Omental fat pad (tissue), 4 donors: ENCODE data around the gene COPRS. TPM values are rescaled to one million over a fixed set of nuclear protein-coding genes. Genes with fewer than 3 reads are reported as not detected.

ENCODE experiments used
- ATAC-seq: fragments of 150-250 bp; one replicate; pipeline ENCODE4 v1.9.1; 2016; ENCODE audit warnings: mild to moderate bottlenecking, moderate library complexity; ENCODE audit not compliant: low FRiP score
- DNase-seq: peaks from one replicate; pipeline ENCODE4 v3.0.0-alpha.2; 2019; ENCODE audit warnings: low spot score
- CTCF ChIP-seq, 3 donors: fragments of 450-650 bp; IDR thresholded peaks; one replicate each; pipeline ENCODE4 v1.5.1; 2016 to 2017; ENCODE audit warnings: antibody characterized with exemption in 3 of 3, mild to moderate bottlenecking in 3 of 3, moderate library complexity in 2 of 3
- total RNA-seq, 4 donors: library from RNA; depleted of rRNA; stranded (reverse); fragments of >200 nt; gene quantifications; one replicate each; pipeline ENCODE4 v1.1.0, GENCODE V29; 2016

The COPRS gene
- total RNA-seq, 4 donors from 2014 or later: 39.2 to 76.1 (median 61.8) TPM

- no peak for DNase-seq
- no peak for TF ChIP-seq CTCF (IDR thresholded peaks at IDR 0.05)
- ATAC-seq: no peak
These were observed 50.5 kb downstream of the COPRS start for GRCh38 chr17:31808521-31809050.

DNA sequence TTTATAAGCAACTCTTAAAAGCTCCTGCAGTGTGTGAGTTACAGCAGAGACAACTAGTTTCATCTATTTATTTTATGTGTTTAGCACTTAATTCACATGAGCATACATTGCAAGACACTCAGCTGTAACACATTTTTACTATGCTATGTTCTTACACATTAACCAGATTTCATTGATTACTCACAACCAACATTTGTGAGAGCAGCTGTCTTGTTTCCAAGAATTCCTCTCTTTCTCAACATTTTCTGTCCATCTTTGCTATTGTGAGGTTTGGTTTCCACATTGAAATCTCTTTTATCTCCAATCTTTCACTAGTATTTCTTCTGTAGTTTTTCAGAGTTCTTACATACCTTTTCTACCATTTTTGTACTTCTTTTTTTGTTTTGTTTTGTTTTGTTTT is 51.2 kb downstream of the COPRS start:
- ATAC-seq: no peak
- no peak for DNase-seq
- TF ChIP-seq CTCF (IDR thresholded peaks at IDR 0.05): no peak

DNA sequence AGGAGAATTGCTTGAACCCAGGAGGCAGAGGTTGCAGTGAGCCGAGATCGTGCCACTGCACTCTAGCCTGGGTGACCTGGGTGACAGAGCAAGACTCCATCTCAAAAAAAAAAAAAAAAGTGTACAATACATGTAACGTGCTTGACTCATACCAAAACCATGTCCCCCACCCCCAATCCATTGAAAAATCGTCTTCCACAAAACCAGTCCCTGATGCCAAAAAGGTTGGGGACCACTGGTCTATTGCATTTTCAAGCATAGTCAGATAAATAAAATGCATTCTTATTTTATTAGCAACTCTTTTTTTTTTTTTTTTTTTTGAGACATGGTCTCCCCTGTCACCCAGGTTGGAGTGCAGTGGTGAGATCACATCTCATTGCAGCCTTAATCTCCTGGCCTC is 52.1 kb downstream of the COPRS start:
- no peak for TF ChIP-seq CTCF (IDR thresholded peaks at IDR 0.05)
- ATAC-seq: no peak

DNA sequence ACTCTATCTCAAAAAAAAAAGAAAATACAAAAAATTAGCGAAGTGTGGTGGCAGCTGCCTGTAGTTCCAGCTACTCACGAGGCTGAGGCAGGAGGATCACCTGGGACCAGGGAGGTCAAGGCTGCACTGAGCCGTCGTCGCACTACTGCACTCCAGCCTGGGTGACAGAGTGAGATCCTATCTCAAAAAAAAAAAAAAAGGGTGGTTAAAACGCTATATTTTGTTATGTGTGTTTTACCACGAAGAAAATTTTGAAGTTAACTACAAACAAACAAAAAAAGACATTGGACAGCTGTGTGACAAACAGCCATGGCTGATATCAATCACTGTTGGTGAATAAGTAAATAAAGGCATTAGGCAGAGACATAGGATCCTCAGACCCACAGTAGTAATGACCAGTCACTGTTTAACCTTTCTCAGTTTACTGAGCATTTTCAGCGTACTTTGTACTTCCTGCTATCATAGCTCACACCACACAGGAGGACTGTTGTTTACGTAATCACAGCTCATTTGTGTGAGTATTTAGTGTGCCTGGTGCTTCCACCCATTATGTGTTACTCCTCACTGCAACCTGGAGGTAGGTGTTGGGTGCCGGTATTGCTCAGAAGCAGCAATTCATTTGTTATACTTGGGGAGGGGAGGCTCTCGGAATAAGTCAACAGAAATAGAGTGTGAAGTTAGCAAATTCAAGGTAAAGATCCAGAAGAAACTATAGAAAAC is 55.4 kb downstream of the COPRS start:
- ATAC-seq: peak; percentile 14
- TF ChIP-seq CTCF (IDR thresholded peaks at IDR 0.05): no peak
- no peak for DNase-seq

More for the DNA sequence above, 52.1 kb downstream of the COPRS start:
- DNase-seq: no peak

GRCh38 chr17:31802502-31802901 is 56.5 kb downstream of the COPRS start:
- DNase-seq (no peak), ATAC-seq (no peak)
- TF ChIP-seq CTCF (IDR thresholded peaks at IDR 0.05): no peak

Other genes with a start within 250 kb of the COPRS start
- gene UTP6, start 42.5 kb upstream of the COPRS start, total RNA-seq: 10 to 100 TPM; 22.5 to 56.1 (median 31.9) TPM
- 10 to 100 TPM; 14.6 to 21.8 (median 17.5) TPM for gene SUZ12, start 77.8 kb upstream of the COPRS start, total RNA-seq
- 10 to 100 TPM in 3 of 4 donors, 1 to 10 TPM in 1; 7.6 to 29.3 (median 14.7) TPM for gene LRRC37B, start 148.1 kb upstream of the COPRS start, total RNA-seq